ENCODE data around the gene CHPT1.
"Not testable (repeated sequence)": the region's sequence is repeated elsewhere in the genome, so short reads cannot be mapped to it uniquely, and the experiment has no call there.

CHPT1 gene

GRCh38 chr12:101729842-101730241 is 32.4 kb downstream of the CHPT1 start:
- H3K4me3 ChIP-seq (replicated peaks; ENCODE audit: low read depth, low read length), result no peak overlapping the region
- H3K36me3 ChIP-seq (ENCODE audit: control insufficient read depth, insufficient read depth, low read length), result no peaks in the 10 kb centered on the region
- DNase-seq (ENCODE audit: extremely low read depth, insufficient read length), result no peak
- TF ChIP-seq CTCF (IDR thresholded peaks at IDR 0.05; ENCODE audit: insufficient read depth, low read length, poor library complexity, severe bottlenecking), result no peak
- H3K27me3 ChIP-seq (replicated peaks; ENCODE audit: control insufficient read depth, insufficient read depth, low read length), result no peaks in the 10 kb centered on the region

DNA sequence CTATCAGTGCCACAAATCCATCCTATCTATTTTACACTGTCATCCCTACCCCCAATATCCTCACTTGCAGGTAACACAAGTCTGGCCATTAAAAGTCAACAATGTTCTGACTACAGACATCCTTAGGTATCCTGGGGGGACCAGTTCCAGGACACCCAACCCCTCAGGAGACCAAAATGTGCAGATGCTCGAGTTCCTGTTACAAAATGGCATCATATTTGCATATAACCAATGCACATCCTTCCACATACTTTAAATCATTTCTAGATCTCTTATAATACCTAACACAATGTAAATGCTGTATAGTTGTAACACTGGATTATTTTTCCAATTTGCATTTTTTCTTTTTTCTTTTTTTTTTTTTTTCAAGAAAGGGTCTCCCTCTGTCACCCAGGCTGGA is 34.9 kb downstream of the CHPT1 start:
- no peak for DNase-seq (ENCODE audit: extremely low read depth, insufficient read length)
- Histone ChIP-seq H3K36me3 (ENCODE audit: control insufficient read depth, insufficient read depth, low read length) (no peaks in the 10 kb centered on the region), H3K4me3 (replicated peaks; ENCODE audit: low read depth, low read length) (no peak overlapping the region), H3K27me3 (replicated peaks; ENCODE audit: control insufficient read depth, insufficient read depth, low read length) (no peaks in the 10 kb centered on the region)
- TF ChIP-seq CTCF (IDR thresholded peaks at IDR 0.05; ENCODE audit: insufficient read depth, low read length, poor library complexity, severe bottlenecking), result no peak

DNA sequence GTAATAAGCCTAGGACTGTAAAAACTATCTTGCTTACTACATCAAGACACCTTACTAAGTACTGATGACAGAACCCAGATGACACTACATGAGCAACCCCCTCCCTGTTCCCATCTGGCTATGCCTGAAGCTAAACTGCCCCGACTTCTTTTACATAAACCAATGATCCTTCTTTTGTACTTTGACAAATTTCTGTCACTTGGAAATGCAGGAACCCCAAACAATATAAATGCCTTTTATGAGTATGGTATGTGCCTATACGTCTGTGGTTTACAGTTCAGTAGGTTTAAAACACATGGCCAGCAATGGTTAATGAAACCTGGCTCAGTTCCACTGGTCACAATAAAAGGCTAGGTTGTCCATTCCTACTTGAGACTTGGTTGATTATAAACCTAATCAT is 35.7 kb downstream of the CHPT1 start:
- no peak for DNase-seq (ENCODE audit: extremely low read depth, insufficient read length)
- Histone ChIP-seq H3K4me3 (replicated peaks; ENCODE audit: low read depth, low read length) (no peak overlapping the region), H3K36me3 (ENCODE audit: control insufficient read depth, insufficient read depth, low read length) (no peaks in the 10 kb centered on the region), H3K27me3 (replicated peaks; ENCODE audit: control insufficient read depth, insufficient read depth, low read length) (no peaks in the 10 kb centered on the region)
- TF ChIP-seq CTCF (IDR thresholded peaks at IDR 0.05; ENCODE audit: insufficient read depth, low read length, poor library complexity, severe bottlenecking), result no peak

DNA sequence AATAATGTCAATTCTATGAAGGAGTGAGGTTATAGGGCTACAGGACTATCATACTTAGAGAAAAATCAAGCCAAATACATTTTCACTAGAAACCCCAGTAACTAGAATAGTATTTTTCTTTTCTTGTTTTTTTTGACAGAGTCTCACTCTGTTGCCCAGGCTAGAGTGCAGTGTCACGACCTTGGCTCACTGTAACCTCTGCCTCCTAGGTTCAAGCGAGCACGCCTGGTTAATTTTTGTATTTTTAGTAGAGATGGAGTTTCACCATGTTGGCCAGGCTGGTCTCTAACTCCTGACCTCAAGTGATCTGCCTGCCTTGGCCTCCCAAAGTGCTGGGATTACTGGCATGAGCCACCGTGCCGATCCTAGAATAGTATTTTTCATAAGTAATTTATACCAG is 37.0 kb downstream of the CHPT1 start:
- DNase-seq (ENCODE audit: extremely low read depth, insufficient read length); H3K4me3 ChIP-seq (replicated peaks; ENCODE audit: low read depth, low read length); H3K27me3 ChIP-seq (replicated peaks; ENCODE audit: control insufficient read depth, insufficient read depth, low read length); H3K36me3 ChIP-seq (ENCODE audit: control insufficient read depth, insufficient read depth, low read length): not testable (repeated sequence)

DNA sequence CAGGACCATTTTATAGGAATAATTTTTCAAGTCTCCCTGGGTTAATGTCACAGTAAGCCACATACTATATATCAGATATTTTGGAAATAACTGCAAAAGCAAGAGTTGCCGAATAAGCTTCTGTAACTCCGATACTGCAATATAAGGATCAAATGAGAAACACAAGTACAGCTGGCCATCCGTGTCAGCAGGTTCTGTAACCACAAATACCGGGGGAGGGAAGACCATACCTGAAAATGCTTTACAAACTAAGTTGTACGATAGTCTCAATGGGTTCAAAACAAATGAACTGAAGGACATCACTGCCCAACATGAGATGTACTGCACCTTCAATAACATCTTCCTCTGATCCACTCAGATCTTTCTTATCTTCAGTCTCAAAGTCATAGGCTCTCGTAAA is 40.0 kb downstream of the CHPT1 start:
- no peaks in the 10 kb centered on the region for H3K27me3 ChIP-seq (replicated peaks; ENCODE audit: control insufficient read depth, insufficient read depth, low read length)
- no peak for TF ChIP-seq CTCF (IDR thresholded peaks at IDR 0.05; ENCODE audit: insufficient read depth, low read length, poor library complexity, severe bottlenecking)
- no peaks in the 10 kb centered on the region for H3K36me3 ChIP-seq (ENCODE audit: control insufficient read depth, insufficient read depth, low read length)
- DNase-seq (ENCODE audit: extremely low read depth, insufficient read length), result no peak
- no peak overlapping the region for H3K4me3 ChIP-seq (replicated peaks; ENCODE audit: low read depth, low read length)

DNA sequence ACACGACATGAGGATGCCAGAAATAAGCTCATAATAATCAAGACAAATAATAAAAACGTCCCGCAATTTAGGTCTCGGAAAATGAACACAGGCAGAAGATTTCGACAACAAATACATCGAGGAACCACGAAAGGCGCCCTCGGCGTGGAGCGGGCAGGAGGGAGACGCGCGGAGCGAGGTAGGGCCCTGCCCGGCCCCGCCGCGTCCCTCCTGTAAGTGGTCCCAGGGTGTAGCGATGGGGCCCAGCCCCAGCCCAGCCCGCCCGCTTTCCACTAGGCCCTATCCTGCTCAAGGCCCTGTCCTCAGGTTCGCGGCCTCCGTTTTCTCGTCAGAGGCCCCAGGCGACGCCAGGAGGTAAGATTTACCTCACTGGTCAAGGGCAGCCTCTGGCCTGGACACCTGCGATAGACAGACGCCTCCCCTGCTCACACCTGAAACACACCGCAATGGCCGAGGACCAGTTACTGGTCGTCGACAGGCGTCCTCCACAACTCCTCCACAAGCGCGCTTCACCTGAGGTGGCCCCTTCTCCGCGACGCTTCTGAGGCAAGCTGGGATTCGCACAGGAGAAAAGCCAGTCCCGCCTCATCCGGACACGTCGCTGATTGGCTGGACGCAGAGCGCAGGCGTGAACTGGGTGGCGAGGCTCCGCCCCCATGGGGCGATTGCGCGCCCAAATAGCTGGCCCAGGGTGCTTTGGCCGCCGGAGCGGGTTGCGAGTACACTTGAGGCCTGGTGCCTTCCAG is 41.7 kb downstream of the CHPT1 start, which contains the start of gene SYCP3:
Gene SYCP3 (minus strand): TSS at position 543 of the 746 bp plus-strand sequence. CDS start 1,527 bp downstream, outside the sequence.
- Histone ChIP-seq H3K4me3 (replicated peaks; ENCODE audit: low read depth, low read length) (no peak within 1 kb of the TSS), H3K36me3 (ENCODE audit: control insufficient read depth, insufficient read depth, low read length) (no peaks in the 10 kb centered on the region), H3K27me3 (replicated peaks; ENCODE audit: control insufficient read depth, insufficient read depth, low read length) (no peaks in the 10 kb centered on the region)
- peak; percentile 15 for DNase-seq (ENCODE audit: extremely low read depth, insufficient read length)
- no peak for TF ChIP-seq CTCF (IDR thresholded peaks at IDR 0.05; ENCODE audit: insufficient read depth, low read length, poor library complexity, severe bottlenecking)
